IPS-18c (cell line): ENCODE data around the gene CDK2AP2.

Experiments used
- H3K4me3 ChIP-seq: 2 replicates; pipeline ENCODE4 v1.7.0; 2013; ENCODE audit warnings: low read depth, mild to moderate bottlenecking, low read length, moderate library complexity; ENCODE audit not compliant: insufficient read depth
- H3K9me3 ChIP-seq: one replicate; pipeline ENCODE4 v1.6.1; 2013; ENCODE audit warnings: mild to moderate bottlenecking, low read length, moderate library complexity; ENCODE audit not compliant: control insufficient read depth, insufficient read depth

The CDK2AP2 gene

GRCh38 chr11:67507242-67507863 is 609 bp downstream of the CDK2AP2 start:
- peak overlapping the region; percentile 90 for H3K4me3 ChIP-seq

GRCh38 chr11:67506426-67507051 is 1.4 kb downstream of the CDK2AP2 start:
- H3K4me3 ChIP-seq, result no peak overlapping the region
- no peaks in the 10 kb centered on the region for H3K9me3 ChIP-seq

More at GRCh38 chr11:67507242-67507863, 609 bp downstream of the CDK2AP2 start:
- H3K9me3 ChIP-seq, result no peaks in the 10 kb centered on the region

- no peak overlapping the region for H3K4me3 ChIP-seq
These were observed 2.2 kb downstream of the CDK2AP2 start for GRCh38 chr11:67505605-67506396.

GRCh38 chr11:67504950-67505581 is 2.9 kb downstream of the CDK2AP2 start, which contains the start of gene PITPNM1:
TSS of gene PITPNM1 (minus strand) at chr11:67505363. CDS start at chr11:67504180, 1,183 bp downstream.
- H3K9me3 ChIP-seq, result no peaks in the 10 kb centered on the region
- peak within 1 kb of the TSS; percentile 84 for H3K4me3 ChIP-seq

More at GRCh38 chr11:67505605-67506396, 2.2 kb downstream of the CDK2AP2 start:
- H3K9me3 ChIP-seq, result no peaks in the 10 kb centered on the region

GRCh38 chr11:67504005-67504949 is 3.7 kb downstream of the CDK2AP2 start:
- Histone ChIP-seq H3K4me3 (peak overlapping the region; percentile 84), H3K9me3 (no peaks in the 10 kb centered on the region)

GRCh38 chr11:67503119-67504004 is 4.6 kb downstream of the CDK2AP2 start:
- peak overlapping the region; percentile 84 for H3K4me3 ChIP-seq
- no peaks in the 10 kb centered on the region for H3K9me3 ChIP-seq

- Histone ChIP-seq H3K4me3 (no peak overlapping the region), H3K9me3 (no peaks in the 10 kb centered on the region)
These were observed 5.5 kb downstream of the CDK2AP2 start for GRCh38 chr11:67502328-67502979.

- H3K4me3 ChIP-seq, result no peak overlapping the region
These were observed 6.1 kb downstream of the CDK2AP2 start for GRCh38 chr11:67501854-67502253.

GRCh38 chr11:67500831-67501715 is 6.9 kb downstream of the CDK2AP2 start:
- H3K9me3 ChIP-seq, result no peaks in the 10 kb centered on the region
- no peak overlapping the region for H3K4me3 ChIP-seq

More at GRCh38 chr11:67501854-67502253, 6.1 kb downstream of the CDK2AP2 start:
- no peaks in the 10 kb centered on the region for H3K9me3 ChIP-seq

- Histone ChIP-seq H3K4me3 (no peak overlapping the region), H3K9me3 (no peaks in the 10 kb centered on the region)
These were observed 7.5 kb downstream of the CDK2AP2 start for GRCh38 chr11:67500484-67500821.

GRCh38 chr11:67499808-67500483 is 8.0 kb downstream of the CDK2AP2 start:
- H3K4me3 ChIP-seq, result no peak overlapping the region
- H3K9me3 ChIP-seq, result no peaks in the 10 kb centered on the region

- no peak overlapping the region for H3K4me3 ChIP-seq
- no peaks in the 10 kb centered on the region for H3K9me3 ChIP-seq
These were observed 9.4 kb downstream of the CDK2AP2 start for GRCh38 chr11:67498544-67498972.

- no peaks in the 10 kb centered on the region for H3K9me3 ChIP-seq
- H3K4me3 ChIP-seq, result no peak overlapping the region
These were observed 10.2 kb downstream of the CDK2AP2 start for GRCh38 chr11:67497656-67498291.

- Histone ChIP-seq H3K9me3 (no peaks in the 10 kb centered on the region), H3K4me3 (no peak overlapping the region)
These were observed 11.8 kb downstream of the CDK2AP2 start for GRCh38 chr11:67496113-67496512.
